IMR-90 (cell line): ENCODE measurements around the gene SERPINB10.

ENCODE experiments used
- BHLHE40 ChIP-seq: fragments of 150-350 bp; IDR thresholded peaks from 2 replicates; pipeline ENCODE4 v1.6.1; 2016; ENCODE audit warnings: mild to moderate bottlenecking, low read depth, low read length
- CEBPB ChIP-seq: IDR thresholded peaks from 2 replicates; pipeline ENCODE4 v1.6.1; 2012; ENCODE audit warnings: low read depth, low read length, improper control_type of control experiment
- FOS ChIP-seq: fragments of 150-350 bp; IDR thresholded peaks from 2 replicates; pipeline ENCODE4 v1.6.1; 2016; ENCODE audit warnings: low read depth, low read length
- MAFK ChIP-seq: IDR thresholded peaks from 2 replicates; pipeline ENCODE4 v1.6.1; 2012; ENCODE audit warnings: low read depth, low read length, improper control_type of control experiment
- MXI1 ChIP-seq: IDR thresholded peaks from 2 replicates; pipeline ENCODE4 v1.6.1; 2012; ENCODE audit warnings: low read depth, mild to moderate bottlenecking, low read length, moderate library complexity, borderline replicate concordance
- POLR2A ChIP-seq: IDR thresholded peaks from 2 replicates; pipeline ENCODE4 v1.6.1; 2012; ENCODE audit warnings: mild to moderate bottlenecking, low read depth, low read length
- RFX5 ChIP-seq: IDR thresholded peaks from 2 replicates; pipeline ENCODE4 v1.8.0; 2012; ENCODE audit warnings: low read depth, mild to moderate bottlenecking, low read length, moderate library complexity
- TF ChIP-seq, protein P1 (sequence below): fragments of 150-350 bp; IDR thresholded peaks from 2 replicates; pipeline ENCODE4 v1.6.1; 2017; ENCODE audit warnings: mild to moderate bottlenecking, antibody characterized with exemption, low read length, low read depth
- TF ChIP-seq, protein P2 (sequence below): conservative IDR thresholded peaks from 2 replicates; pipeline ENCODE4 v1.5.1; 2012; ENCODE audit warnings: mild to moderate bottlenecking, low read depth, low read length, improper control_type of control experiment

DNA sequence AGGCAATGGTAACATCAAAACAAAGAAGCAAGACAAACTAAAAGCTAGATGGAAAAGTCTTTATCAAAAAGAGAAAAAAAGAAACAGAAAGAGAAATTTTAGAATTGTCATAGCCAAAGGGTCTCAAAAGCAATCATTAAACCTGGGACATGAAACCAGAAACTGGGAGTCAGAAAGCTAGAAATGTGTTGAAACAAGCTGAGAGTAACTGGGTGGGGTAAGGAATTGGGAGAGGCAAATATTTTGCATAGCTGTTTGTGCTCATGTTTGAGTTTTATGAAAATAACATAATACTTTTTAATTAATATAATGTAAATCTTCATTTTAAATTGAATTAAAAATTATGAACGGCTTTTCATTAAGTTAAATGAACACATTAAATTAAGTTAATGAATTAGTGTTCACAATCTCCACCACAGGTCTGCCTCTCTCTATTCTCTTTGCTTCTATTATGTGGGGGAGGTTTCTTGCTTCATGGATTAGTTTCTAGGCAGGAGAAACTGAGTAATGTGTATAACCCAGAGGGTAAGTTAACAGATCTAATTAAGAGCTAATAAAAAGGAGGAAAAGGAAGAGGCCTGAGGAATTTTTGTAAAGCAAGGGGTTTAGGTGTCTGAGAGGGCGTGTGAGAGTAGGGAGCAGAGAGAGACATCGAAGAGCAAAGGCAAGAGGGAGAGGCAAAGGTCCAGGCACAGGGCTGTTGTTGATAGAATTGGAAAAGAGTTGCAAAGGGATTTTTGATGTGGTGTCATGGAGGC lies 40.2 kb upstream of the SERPINB10 start:
- TF ChIP-seq, protein P1, sequence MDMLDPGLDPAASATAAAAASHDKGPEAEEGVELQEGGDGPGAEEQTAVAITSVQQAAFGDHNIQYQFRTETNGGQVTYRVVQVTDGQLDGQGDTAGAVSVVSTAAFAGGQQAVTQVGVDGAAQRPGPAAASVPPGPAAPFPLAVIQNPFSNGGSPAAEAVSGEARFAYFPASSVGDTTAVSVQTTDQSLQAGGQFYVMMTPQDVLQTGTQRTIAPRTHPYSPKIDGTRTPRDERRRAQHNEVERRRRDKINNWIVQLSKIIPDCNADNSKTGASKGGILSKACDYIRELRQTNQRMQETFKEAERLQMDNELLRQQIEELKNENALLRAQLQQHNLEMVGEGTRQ, result no peak
- TF ChIP-seq, protein P2, sequence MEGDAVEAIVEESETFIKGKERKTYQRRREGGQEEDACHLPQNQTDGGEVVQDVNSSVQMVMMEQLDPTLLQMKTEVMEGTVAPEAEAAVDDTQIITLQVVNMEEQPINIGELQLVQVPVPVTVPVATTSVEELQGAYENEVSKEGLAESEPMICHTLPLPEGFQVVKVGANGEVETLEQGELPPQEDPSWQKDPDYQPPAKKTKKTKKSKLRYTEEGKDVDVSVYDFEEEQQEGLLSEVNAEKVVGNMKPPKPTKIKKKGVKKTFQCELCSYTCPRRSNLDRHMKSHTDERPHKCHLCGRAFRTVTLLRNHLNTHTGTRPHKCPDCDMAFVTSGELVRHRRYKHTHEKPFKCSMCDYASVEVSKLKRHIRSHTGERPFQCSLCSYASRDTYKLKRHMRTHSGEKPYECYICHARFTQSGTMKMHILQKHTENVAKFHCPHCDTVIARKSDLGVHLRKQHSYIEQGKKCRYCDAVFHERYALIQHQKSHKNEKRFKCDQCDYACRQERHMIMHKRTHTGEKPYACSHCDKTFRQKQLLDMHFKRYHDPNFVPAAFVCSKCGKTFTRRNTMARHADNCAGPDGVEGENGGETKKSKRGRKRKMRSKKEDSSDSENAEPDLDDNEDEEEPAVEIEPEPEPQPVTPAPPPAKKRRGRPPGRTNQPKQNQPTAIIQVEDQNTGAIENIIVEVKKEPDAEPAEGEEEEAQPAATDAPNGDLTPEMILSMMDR, result no peak
- TF ChIP-seq RFX5, result no peak
- no peak for TF ChIP-seq POLR2A
- no peak for TF ChIP-seq BHLHE40
- TF ChIP-seq MXI1, result no peak
- TF ChIP-seq CEBPB, result no peak
- TF ChIP-seq MAFK, result no peak
- no peak for TF ChIP-seq FOS
